Liver (tissue), 9 donors: ENCODE measurements around the gene TBL1Y. TPM values are rescaled to one million over a fixed set of nuclear protein-coding genes. Genes with fewer than 3 reads are reported as not detected.
A peak's percentile ranks its signal among the peaks of the same experiment; 100 is the strongest.

Source experiments
- DNase-seq: peaks from one replicate; pipeline ENCODE4 v3.0.0-alpha.2; 2017; ENCODE audit warnings: low spot score
- H3K27ac ChIP-seq, 2 donors: one replicate each; pipeline ENCODE4 v1.7.0; 2013; ENCODE audit warnings: inconsistent platforms in 2 of 2, low read length in 2 of 2, control low read depth in 1 of 2, low read depth in 1 of 2, mild to moderate bottlenecking in 1 of 2
- H3K27me3 ChIP-seq, 4 donors: one replicate each; pipeline versions ENCODE4 v1.6.1 to v1.7.0; 2013; ENCODE audit warnings: low read length in 3 of 4, inconsistent platforms in 1 of 4, mild to moderate bottlenecking in 1 of 4, moderate library complexity in 1 of 4; ENCODE audit not compliant: control insufficient read depth in 4 of 4, insufficient read depth in 4 of 4
- H3K36me3 ChIP-seq, 4 donors: one replicate each; pipeline versions ENCODE4 v1.6.1 to v1.7.0; 2013; ENCODE audit warnings: low read length in 3 of 4, mild to moderate bottlenecking in 3 of 4, low read depth in 1 of 4, moderate library complexity in 1 of 4; ENCODE audit not compliant: control insufficient read depth in 4 of 4, insufficient read depth in 3 of 4
- H3K4me1 ChIP-seq, 4 donors: one replicate each; pipeline versions ENCODE4 v1.6.1 to v1.7.0; 2013; ENCODE audit warnings: low read length in 3 of 4, mild to moderate bottlenecking in 3 of 4, moderate library complexity in 1 of 4; ENCODE audit not compliant: control insufficient read depth in 4 of 4, insufficient read depth in 4 of 4
- H3K4me3 ChIP-seq, 3 donors: one replicate each; pipeline versions ENCODE4 v1.6.1 to v1.7.0; 2013; ENCODE audit warnings: low read length in 3 of 3, control low read depth in 1 of 3, low read depth in 1 of 3, mild to moderate bottlenecking in 1 of 3
- H3K9ac ChIP-seq, 2 donors: one replicate each; pipeline ENCODE4 v1.7.0; 2013; ENCODE audit warnings: low read length in 2 of 2, mild to moderate bottlenecking in 2 of 2, moderate library complexity in 2 of 2, control low read depth in 1 of 2, low read depth in 1 of 2
- H3K9me3 ChIP-seq, 4 donors: one replicate each; pipeline versions ENCODE4 v1.6.1 to v1.7.0; 2013; ENCODE audit warnings: low read length in 3 of 4; ENCODE audit not compliant: control insufficient read depth in 4 of 4
- EGR1 ChIP-seq, 2 donors: IDR thresholded peaks; 2 replicates each; pipeline ENCODE4 v1.6.1; 2016 to 2018; ENCODE audit warnings: antibody characterized with exemption in 2 of 2, low read depth in 2 of 2
- FOXA1 ChIP-seq: IDR thresholded peaks from 2 replicates; pipeline ENCODE4 v1.6.1; 2016; ENCODE audit warnings: antibody characterized with exemption
- GABPA ChIP-seq, 2 donors: IDR thresholded peaks in 1 of 2; conservative IDR thresholded peaks in 1 of 2; 2 replicates each; pipeline ENCODE4 v1.6.1; 2016; ENCODE audit warnings: antibody characterized with exemption in 2 of 2, mild to moderate bottlenecking in 1 of 2, moderate library complexity in 1 of 2
- HNF4A ChIP-seq, 2 donors: conservative IDR thresholded peaks; 2 replicates each; pipeline ENCODE4 v1.6.1; 2016; ENCODE audit warnings: antibody characterized with exemption in 2 of 2, mild to moderate bottlenecking in 2 of 2
- JUND ChIP-seq, 2 donors: IDR thresholded peaks; 2 replicates each; pipeline ENCODE4 v1.6.1; 2016; ENCODE audit warnings: antibody characterized with exemption in 2 of 2
- NR2F2 ChIP-seq: IDR thresholded peaks from 2 replicates; pipeline ENCODE4 v1.6.1; 2016; ENCODE audit warnings: antibody characterized with exemption
- RAD21 ChIP-seq, 2 donors: IDR thresholded peaks; 2 replicates each; pipeline ENCODE4 v1.6.1; 2016; ENCODE audit warnings: antibody characterized with exemption in 2 of 2, mild to moderate bottlenecking in 2 of 2
- RXRA ChIP-seq, 2 donors: IDR thresholded peaks; 2 replicates each; pipeline ENCODE4 v1.6.1; 2017 to 2018; ENCODE audit warnings: antibody characterized with exemption in 2 of 2, mild to moderate bottlenecking in 1 of 2
- TAF1 ChIP-seq: conservative IDR thresholded peaks from 2 replicates; pipeline ENCODE4 v1.6.1; 2016; ENCODE audit warnings: antibody characterized with exemption, mild to moderate bottlenecking
- YY1 ChIP-seq: IDR thresholded peaks from 2 replicates; pipeline ENCODE4 v1.6.1; 2016; ENCODE audit warnings: antibody characterized with exemption, mild to moderate bottlenecking
- WGBS: extraction: QIAGEN DNeasy Blood & Tissue Kit; methylation state at CpG from one replicate; pipeline ENCODE4 v1.1.7; 2013; 5-methylcytosine and 5-hydroxymethylcytosine counted together
- polyA plus RNA-seq, 2 donors: library from polyadenylated mRNA; stranded (reverse) in 1 of 2; unstranded in 1 of 2; fragments of 200-250 nt in 1 of 2; fragments of >200 nt in 1 of 2; fragmentation: Nextera tagmentation in 1 of 2; extraction: Ambion mirVana in 1 of 2; gene quantifications; one replicate each; pipeline versions ENCODE4 v1.2.1 to v1.2.3, GENCODE V29; 2013 to 2015
- total RNA-seq, 2 donors: library from RNA; depleted of rRNA; stranded (reverse); fragments of >200 nt; gene quantifications; one replicate each; pipeline ENCODE4 v1.2.3, GENCODE V29; 2014
- TF ChIP-seq, protein P1 (sequence below): IDR thresholded peaks from 2 replicates; pipeline ENCODE4 v1.6.1; 2016; ENCODE audit warnings: antibody characterized with exemption, mild to moderate bottlenecking
- TF ChIP-seq, protein P2 (sequence below): IDR thresholded peaks from 2 replicates; pipeline ENCODE4 v1.6.1; 2016; ENCODE audit warnings: antibody characterized with exemption
- TF ChIP-seq, protein P3 (sequence below): fragments of 150-350 bp; IDR thresholded peaks from 2 replicates; pipeline ENCODE4 v1.5.1; 2017; ENCODE audit warnings: improper control_type of control experiment, low read depth, low read length; ENCODE audit not compliant: missing input control
- TF ChIP-seq, protein P4 (sequence below): IDR thresholded peaks from 2 replicates; pipeline ENCODE4 v1.6.1; 2016; ENCODE audit warnings: antibody characterized with exemption
- donor health status: healthy.
- donor health status: healthy.
- donor health status: healthy.
- donor health status: healthy.
- donor health status: healthy.

Gene TBL1Y
- total and polyA plus RNA-seq, 4 donors: 0.72 to 1.6 TPM; not detected in 2

DNA sequence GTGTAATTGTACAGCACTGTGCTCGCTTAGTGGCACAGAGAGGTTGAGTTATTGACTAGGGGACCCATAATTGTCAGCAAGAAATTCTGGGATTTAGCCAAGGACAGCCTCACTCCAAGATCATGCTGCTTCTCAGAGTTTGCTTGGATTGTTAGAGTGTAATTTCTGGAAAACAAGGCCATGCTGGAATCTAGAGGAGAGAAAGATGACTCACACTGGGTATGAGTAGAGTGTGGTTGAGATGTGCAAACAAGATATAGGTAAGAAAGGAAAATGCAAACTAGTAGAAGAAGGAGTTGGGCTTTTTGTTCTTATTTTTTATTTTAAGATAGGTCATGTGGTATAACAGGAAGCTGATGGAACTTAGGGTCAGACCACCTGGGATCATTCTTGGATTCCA is 97.4 kb downstream of the TBL1Y start (continued):
- TF ChIP-seq, protein P1, sequence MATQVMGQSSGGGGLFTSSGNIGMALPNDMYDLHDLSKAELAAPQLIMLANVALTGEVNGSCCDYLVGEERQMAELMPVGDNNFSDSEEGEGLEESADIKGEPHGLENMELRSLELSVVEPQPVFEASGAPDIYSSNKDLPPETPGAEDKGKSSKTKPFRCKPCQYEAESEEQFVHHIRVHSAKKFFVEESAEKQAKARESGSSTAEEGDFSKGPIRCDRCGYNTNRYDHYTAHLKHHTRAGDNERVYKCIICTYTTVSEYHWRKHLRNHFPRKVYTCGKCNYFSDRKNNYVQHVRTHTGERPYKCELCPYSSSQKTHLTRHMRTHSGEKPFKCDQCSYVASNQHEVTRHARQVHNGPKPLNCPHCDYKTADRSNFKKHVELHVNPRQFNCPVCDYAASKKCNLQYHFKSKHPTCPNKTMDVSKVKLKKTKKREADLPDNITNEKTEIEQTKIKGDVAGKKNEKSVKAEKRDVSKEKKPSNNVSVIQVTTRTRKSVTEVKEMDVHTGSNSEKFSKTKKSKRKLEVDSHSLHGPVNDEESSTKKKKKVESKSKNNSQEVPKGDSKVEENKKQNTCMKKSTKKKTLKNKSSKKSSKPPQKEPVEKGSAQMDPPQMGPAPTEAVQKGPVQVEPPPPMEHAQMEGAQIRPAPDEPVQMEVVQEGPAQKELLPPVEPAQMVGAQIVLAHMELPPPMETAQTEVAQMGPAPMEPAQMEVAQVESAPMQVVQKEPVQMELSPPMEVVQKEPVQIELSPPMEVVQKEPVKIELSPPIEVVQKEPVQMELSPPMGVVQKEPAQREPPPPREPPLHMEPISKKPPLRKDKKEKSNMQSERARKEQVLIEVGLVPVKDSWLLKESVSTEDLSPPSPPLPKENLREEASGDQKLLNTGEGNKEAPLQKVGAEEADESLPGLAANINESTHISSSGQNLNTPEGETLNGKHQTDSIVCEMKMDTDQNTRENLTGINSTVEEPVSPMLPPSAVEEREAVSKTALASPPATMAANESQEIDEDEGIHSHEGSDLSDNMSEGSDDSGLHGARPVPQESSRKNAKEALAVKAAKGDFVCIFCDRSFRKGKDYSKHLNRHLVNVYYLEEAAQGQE: no peak
- TF ChIP-seq, protein P2, sequence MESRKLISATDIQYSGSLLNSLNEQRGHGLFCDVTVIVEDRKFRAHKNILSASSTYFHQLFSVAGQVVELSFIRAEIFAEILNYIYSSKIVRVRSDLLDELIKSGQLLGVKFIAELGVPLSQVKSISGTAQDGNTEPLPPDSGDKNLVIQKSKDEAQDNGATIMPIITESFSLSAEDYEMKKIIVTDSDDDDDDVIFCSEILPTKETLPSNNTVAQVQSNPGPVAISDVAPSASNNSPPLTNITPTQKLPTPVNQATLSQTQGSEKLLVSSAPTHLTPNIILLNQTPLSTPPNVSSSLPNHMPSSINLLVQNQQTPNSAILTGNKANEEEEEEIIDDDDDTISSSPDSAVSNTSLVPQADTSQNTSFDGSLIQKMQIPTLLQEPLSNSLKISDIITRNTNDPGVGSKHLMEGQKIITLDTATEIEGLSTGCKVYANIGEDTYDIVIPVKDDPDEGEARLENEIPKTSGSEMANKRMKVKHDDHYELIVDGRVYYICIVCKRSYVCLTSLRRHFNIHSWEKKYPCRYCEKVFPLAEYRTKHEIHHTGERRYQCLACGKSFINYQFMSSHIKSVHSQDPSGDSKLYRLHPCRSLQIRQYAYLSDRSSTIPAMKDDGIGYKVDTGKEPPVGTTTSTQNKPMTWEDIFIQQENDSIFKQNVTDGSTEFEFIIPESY: no peak
- TF ChIP-seq EGR1 (IDR thresholded peaks at IDR 0.05; ENCODE audit: low read depth in 2 of 2) (no peak), YY1 (no peak), RXRA (IDR thresholded peaks at IDR 0.05) (no peak), TAF1 (no peak), NR2F2 (no peak), HNF4A (conservative IDR thresholded peaks at IDR 0.05) (no peak)

DNA sequence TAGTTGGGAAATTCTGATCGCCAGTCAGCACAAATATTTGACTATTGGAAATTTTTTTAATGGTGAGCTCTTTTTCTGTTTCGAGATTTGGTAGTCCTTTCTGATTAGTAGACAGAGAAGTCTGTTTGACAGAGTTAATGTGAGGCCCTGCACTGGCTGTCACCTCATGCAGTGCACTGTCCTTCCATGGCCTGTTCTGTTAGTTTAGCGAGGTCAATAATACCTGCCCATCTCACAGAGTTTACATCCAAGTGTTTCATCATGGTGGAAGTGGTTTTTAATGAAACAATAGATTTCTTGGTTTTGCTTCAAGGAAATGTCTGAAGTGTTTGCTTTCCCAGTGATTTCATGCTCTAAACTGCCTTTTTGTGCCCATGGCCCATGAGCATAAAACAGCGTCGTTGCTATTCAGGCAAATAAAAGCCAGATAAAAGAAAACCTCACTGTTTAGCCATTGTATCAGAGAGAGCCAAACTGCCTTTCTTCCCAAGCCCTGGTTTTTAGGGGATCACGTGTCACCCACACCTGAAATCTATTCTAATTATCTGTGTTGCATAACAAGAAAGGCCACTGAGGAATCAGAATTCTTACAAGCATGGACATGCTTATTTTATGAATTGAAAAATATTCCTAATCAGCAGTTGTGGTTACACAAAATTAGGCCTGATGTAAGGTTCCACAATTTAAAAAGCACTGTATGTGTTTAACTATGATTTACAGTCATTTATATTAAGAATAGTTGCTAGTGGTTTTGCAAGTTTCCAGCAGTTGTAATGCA is 98.3 kb downstream of the TBL1Y start:
- no peak overlapping the region for H3K9ac ChIP-seq
- TF ChIP-seq JUND (IDR thresholded peaks at IDR 0.05) (no peak), HNF4A (conservative IDR thresholded peaks at IDR 0.05) (peak in 1 of 2 donors; percentile 42), RXRA (IDR thresholded peaks at IDR 0.05) (peak in 1 of 2 donors; percentile 81), FOXA1 (no peak), YY1 (peak; percentile 59), RAD21 (IDR thresholded peaks at IDR 0.05) (no peak), GABPA (IDR thresholded peaks at IDR 0.05 in 1 of 2, conservative IDR thresholded peaks at IDR 0.05 in 1 of 2) (no peak)
- TF ChIP-seq, protein P3, sequence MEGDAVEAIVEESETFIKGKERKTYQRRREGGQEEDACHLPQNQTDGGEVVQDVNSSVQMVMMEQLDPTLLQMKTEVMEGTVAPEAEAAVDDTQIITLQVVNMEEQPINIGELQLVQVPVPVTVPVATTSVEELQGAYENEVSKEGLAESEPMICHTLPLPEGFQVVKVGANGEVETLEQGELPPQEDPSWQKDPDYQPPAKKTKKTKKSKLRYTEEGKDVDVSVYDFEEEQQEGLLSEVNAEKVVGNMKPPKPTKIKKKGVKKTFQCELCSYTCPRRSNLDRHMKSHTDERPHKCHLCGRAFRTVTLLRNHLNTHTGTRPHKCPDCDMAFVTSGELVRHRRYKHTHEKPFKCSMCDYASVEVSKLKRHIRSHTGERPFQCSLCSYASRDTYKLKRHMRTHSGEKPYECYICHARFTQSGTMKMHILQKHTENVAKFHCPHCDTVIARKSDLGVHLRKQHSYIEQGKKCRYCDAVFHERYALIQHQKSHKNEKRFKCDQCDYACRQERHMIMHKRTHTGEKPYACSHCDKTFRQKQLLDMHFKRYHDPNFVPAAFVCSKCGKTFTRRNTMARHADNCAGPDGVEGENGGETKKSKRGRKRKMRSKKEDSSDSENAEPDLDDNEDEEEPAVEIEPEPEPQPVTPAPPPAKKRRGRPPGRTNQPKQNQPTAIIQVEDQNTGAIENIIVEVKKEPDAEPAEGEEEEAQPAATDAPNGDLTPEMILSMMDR: no peak
- TF ChIP-seq, protein P4, sequence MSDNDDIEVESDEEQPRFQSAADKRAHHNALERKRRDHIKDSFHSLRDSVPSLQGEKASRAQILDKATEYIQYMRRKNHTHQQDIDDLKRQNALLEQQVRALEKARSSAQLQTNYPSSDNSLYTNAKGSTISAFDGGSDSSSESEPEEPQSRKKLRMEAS: no peak
- TF ChIP-seq, protein P1: no peak
- no peaks in the 10 kb centered on the region for H3K27me3 ChIP-seq
- H3K4me1 ChIP-seq: peaks cover 0 to 2% (median 0%) of the 10 kb centered on the region in 4 donors
- no peaks in the 10 kb centered on the region for H3K36me3 ChIP-seq
- no peaks in the 10 kb centered on the region for H3K9me3 ChIP-seq
- H3K4me3 ChIP-seq: no peak overlapping the region
- 36% methylated on average over 6 of the region's 6 CpGs for WGBS
- no peak overlapping the region for H3K27ac ChIP-seq
- DNase-seq: no peak
